ENCODE results near the gene DUOX1. TPM values are rescaled to one million over a fixed set of nuclear protein-coding genes. Genes with fewer than 3 reads are reported as not detected.

The DUOX1 gene
- polyA plus RNA-seq, 1 donor (not counting 4 experiments of a cell fraction or from before 2014, with no cell fraction given): 16.3 TPM

DNA sequence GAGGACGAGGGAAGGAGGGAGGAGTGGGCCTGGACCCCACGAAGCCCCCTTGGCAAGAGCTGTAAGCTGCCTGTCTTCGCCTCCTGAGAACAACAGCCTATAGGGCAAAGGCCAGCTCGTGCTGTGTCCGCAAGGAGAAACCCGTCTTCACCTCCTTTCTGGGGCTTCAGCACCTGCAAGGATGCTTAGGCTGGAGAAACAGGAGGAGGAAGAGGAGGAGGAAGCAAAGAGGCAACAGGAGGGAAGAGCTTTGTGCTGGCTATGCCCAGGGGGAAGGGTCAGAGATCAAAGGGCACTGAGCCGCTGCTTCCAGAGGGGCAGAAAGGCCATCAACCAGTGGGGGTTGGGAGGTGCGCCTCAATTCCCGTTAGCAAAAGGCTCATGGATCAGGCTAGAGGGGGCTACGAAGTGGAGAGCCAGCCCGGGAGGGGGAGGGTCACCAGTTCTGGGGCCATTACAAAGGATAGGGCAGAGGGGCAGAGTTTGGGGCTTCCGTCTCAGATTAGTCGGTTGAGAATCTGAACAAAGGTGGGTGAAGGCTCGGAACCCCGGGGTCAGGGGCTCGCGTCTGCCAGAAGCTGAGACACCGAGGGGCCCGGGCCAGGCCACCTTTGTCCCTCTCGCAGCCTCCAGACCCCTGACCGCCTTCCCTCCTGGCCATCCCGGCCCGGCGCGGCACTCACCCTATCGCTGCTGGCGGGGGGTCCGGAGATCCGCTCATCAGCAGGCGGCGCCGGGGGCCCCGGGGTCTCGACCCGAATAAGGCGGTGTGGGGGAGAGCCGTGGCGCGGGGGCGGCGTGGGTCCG, 57.2 kb downstream of the DUOX1 start:
- FAIRE-seq (no peak), DNase-seq (ENCODE audit: low read depth, low spot score) (no peak)
- Histone ChIP-seq H3K36me3 (ENCODE audit: control insufficient read depth in 2 of 2, extremely low read depth in 1 of 2, insufficient read depth in 2 of 2, low read length in 2 of 2) (no peaks in the 10 kb centered on the region), H3K4me1 (ENCODE audit: control insufficient read depth, extremely low read depth, insufficient read depth, low read length) (no peaks in the 10 kb centered on the region), H3K9me3 (ENCODE audit: control insufficient read depth, low read depth, low read length) (no peaks in the 10 kb centered on the region), H3K27me3 (ENCODE audit: control insufficient read depth, extremely low read depth, insufficient read depth, low read length) (peaks cover 14% of the 10 kb centered on the region), H2AFZ (ENCODE audit: control insufficient read depth, low read length) (no peak overlapping the region), H3K4me2 (ENCODE audit: control insufficient read depth, extremely low read depth, insufficient read depth, low read depth, low read length) (no peak overlapping the region), H3K9ac (ENCODE audit: control insufficient read depth, extremely low read depth, insufficient read depth, low read length) (no peak overlapping the region), H4K20me1 (ENCODE audit: control insufficient read depth, extremely low read depth, insufficient read depth, low read length) (no peaks in the 10 kb centered on the region), H3K27ac (ENCODE audit: control insufficient read depth, insufficient read depth, low read length) (no peak overlapping the region), H3K79me2 (ENCODE audit: control insufficient read depth, insufficient read depth, low read length) (no peaks in the 10 kb centered on the region), H3K9me1 (ENCODE audit: control insufficient read depth, extremely low read depth, insufficient read depth, low read length) (no peaks in the 10 kb centered on the region), H3K4me3 (ENCODE audit: control insufficient read depth in 2 of 3, extremely low read depth in 1 of 3, insufficient read depth in 2 of 3, low read depth in 1 of 3, low read length in 3 of 3) (no peak overlapping the region)
- TF ChIP-seq, protein P1, sequence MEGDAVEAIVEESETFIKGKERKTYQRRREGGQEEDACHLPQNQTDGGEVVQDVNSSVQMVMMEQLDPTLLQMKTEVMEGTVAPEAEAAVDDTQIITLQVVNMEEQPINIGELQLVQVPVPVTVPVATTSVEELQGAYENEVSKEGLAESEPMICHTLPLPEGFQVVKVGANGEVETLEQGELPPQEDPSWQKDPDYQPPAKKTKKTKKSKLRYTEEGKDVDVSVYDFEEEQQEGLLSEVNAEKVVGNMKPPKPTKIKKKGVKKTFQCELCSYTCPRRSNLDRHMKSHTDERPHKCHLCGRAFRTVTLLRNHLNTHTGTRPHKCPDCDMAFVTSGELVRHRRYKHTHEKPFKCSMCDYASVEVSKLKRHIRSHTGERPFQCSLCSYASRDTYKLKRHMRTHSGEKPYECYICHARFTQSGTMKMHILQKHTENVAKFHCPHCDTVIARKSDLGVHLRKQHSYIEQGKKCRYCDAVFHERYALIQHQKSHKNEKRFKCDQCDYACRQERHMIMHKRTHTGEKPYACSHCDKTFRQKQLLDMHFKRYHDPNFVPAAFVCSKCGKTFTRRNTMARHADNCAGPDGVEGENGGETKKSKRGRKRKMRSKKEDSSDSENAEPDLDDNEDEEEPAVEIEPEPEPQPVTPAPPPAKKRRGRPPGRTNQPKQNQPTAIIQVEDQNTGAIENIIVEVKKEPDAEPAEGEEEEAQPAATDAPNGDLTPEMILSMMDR (optimal IDR thresholded peaks at IDR 0.05 in 1 of 3, IDR thresholded peaks at IDR 0.05 in 1 of 3, conservative IDR thresholded peaks at IDR 0.05 in 1 of 3; ENCODE audit: extremely low read depth in 1 of 3, insufficient read depth in 2 of 3, low read length in 3 of 3): no peak
- no peak for TF ChIP-seq EZH2 (IDR thresholded peaks at IDR 0.05; ENCODE audit: low read length)
- dilution Hi-C loops (cut with MboI; ENCODE audit: extremely low pct_ligation_motif_present, low sequenced_read_pairs): no loop called here

DNA sequence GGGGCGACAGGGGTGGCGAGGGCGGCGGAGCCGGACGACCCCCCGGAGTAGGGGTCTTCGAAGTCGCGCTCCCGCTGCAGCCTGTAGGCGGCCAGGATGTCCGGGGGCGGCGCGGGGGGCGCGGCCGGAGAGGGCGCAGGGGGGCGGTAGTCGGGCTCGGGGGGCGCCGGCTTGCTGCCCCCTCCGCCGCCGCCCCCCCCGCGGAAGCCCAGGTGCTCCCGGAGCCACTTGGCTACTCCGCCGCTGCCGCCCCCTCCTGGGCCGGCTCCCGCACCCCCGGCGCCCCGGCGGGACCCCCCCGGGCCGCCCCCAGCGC, 57.7 kb downstream of the DUOX1 start:
- Histone ChIP-seq H3K4me1 (ENCODE audit: control insufficient read depth, extremely low read depth, insufficient read depth, low read length) (no peaks in the 10 kb centered on the region), H3K27ac (ENCODE audit: control insufficient read depth, insufficient read depth, low read length) (no peak overlapping the region), H3K9me1 (ENCODE audit: control insufficient read depth, extremely low read depth, insufficient read depth, low read length) (no peaks in the 10 kb centered on the region), H3K9me3 (ENCODE audit: control insufficient read depth, low read depth, low read length) (no peaks in the 10 kb centered on the region), H3K9ac (ENCODE audit: control insufficient read depth, extremely low read depth, insufficient read depth, low read length) (no peak overlapping the region), H3K79me2 (ENCODE audit: control insufficient read depth, insufficient read depth, low read length) (no peaks in the 10 kb centered on the region), H3K4me3 (ENCODE audit: control insufficient read depth in 2 of 3, extremely low read depth in 1 of 3, insufficient read depth in 2 of 3, low read depth in 1 of 3, low read length in 3 of 3) (no peak overlapping the region), H3K27me3 (ENCODE audit: control insufficient read depth, extremely low read depth, insufficient read depth, low read length) (peaks cover 14% of the 10 kb centered on the region), H3K36me3 (ENCODE audit: control insufficient read depth in 2 of 2, extremely low read depth in 1 of 2, insufficient read depth in 2 of 2, low read length in 2 of 2) (no peaks in the 10 kb centered on the region), H2AFZ (ENCODE audit: control insufficient read depth, low read length) (no peak overlapping the region), H3K4me2 (ENCODE audit: control insufficient read depth, extremely low read depth, insufficient read depth, low read depth, low read length) (no peak overlapping the region), H4K20me1 (ENCODE audit: control insufficient read depth, extremely low read depth, insufficient read depth, low read length) (no peaks in the 10 kb centered on the region)
- dilution Hi-C loops (cut with MboI; ENCODE audit: extremely low pct_ligation_motif_present, low sequenced_read_pairs): no loop called here
- no peak for DNase-seq (ENCODE audit: low read depth, low spot score)
- no peak for FAIRE-seq
- TF ChIP-seq, protein P1 (optimal IDR thresholded peaks at IDR 0.05 in 1 of 3, IDR thresholded peaks at IDR 0.05 in 1 of 3, conservative IDR thresholded peaks at IDR 0.05 in 1 of 3; ENCODE audit: extremely low read depth in 1 of 3, insufficient read depth in 2 of 3, low read length in 3 of 3): no peak
- no peak for TF ChIP-seq EZH2 (IDR thresholded peaks at IDR 0.05; ENCODE audit: low read length)

All from keratinocyte (primary cell).